ENCODE results near the gene NHSL1.

Gene NHSL1

GRCh38 chr6:138480279-138480949 is 18.9 kb downstream of the NHSL1 start:
- DNase-seq (ENCODE audit: insufficient read length, low spot score) (no peak), FAIRE-seq (no peak)

GRCh38 chr6:138477913-138478539 is 21.3 kb downstream of the NHSL1 start:
- FAIRE-seq, result no peak
- no peak for DNase-seq (ENCODE audit: insufficient read length, low spot score)
- no peak for TF ChIP-seq POLR2A (IDR thresholded peaks at IDR 0.05; ENCODE audit: low read depth, low read length)

More at GRCh38 chr6:138480279-138480949, 18.9 kb downstream of the NHSL1 start:
- no peak for TF ChIP-seq POLR2A (IDR thresholded peaks at IDR 0.05; ENCODE audit: low read depth, low read length)

- DNase-seq (ENCODE audit: insufficient read length, low spot score) (no peak), FAIRE-seq (no peak)
- no peak for TF ChIP-seq POLR2A (IDR thresholded peaks at IDR 0.05; ENCODE audit: low read depth, low read length)
Measured at GRCh38 chr6:138476116-138476515, 23.2 kb downstream of the NHSL1 start.

GRCh38 chr6:138473144-138473543 is 26.1 kb downstream of the NHSL1 start:
- TF ChIP-seq POLR2A (IDR thresholded peaks at IDR 0.05; ENCODE audit: low read depth, low read length), result no peak

GRCh38 chr6:138468320-138469015 is 30.8 kb downstream of the NHSL1 start:
- no peak for DNase-seq (ENCODE audit: insufficient read length, low spot score)
- peak; percentile 64 for FAIRE-seq
- no peak for TF ChIP-seq POLR2A (IDR thresholded peaks at IDR 0.05; ENCODE audit: low read depth, low read length)

More at GRCh38 chr6:138473144-138473543, 26.1 kb downstream of the NHSL1 start:
- FAIRE-seq (no peak), DNase-seq (ENCODE audit: insufficient read length, low spot score) (no peak)

- DNase-seq (ENCODE audit: insufficient read length, low spot score) (no peak), FAIRE-seq (no peak)
- TF ChIP-seq POLR2A (IDR thresholded peaks at IDR 0.05; ENCODE audit: low read depth, low read length), result no peak
Measured at GRCh38 chr6:138467901-138468300, 31.4 kb downstream of the NHSL1 start.

- peak; percentile 27 for DNase-seq (ENCODE audit: insufficient read length, low spot score)
- FAIRE-seq, result peak; percentile 88
- no peak for TF ChIP-seq POLR2A (IDR thresholded peaks at IDR 0.05; ENCODE audit: low read depth, low read length)
Measured at GRCh38 chr6:138465007-138465645, 34.2 kb downstream of the NHSL1 start.

- FAIRE-seq, result no peak
- no peak for DNase-seq (ENCODE audit: insufficient read length, low spot score)
- no peak for TF ChIP-seq POLR2A (IDR thresholded peaks at IDR 0.05; ENCODE audit: low read depth, low read length)
Measured at GRCh38 chr6:138464085-138464484, 35.2 kb downstream of the NHSL1 start.

GRCh38 chr6:138461647-138462046 is 37.6 kb downstream of the NHSL1 start:
- TF ChIP-seq POLR2A (IDR thresholded peaks at IDR 0.05; ENCODE audit: low read depth, low read length), result no peak
- DNase-seq (ENCODE audit: insufficient read length, low spot score) (no peak), FAIRE-seq (no peak)

GRCh38 chr6:138456401-138456790 is 42.9 kb downstream of the NHSL1 start:
- TF ChIP-seq POLR2A (IDR thresholded peaks at IDR 0.05; ENCODE audit: low read depth, low read length), result no peak
- FAIRE-seq, result no peak
- DNase-seq (ENCODE audit: insufficient read length, low spot score), result no peak

- FAIRE-seq (peak; percentile 60), DNase-seq (ENCODE audit: insufficient read length, low spot score) (no peak)
- no peak for TF ChIP-seq POLR2A (IDR thresholded peaks at IDR 0.05; ENCODE audit: low read depth, low read length)
Measured at GRCh38 chr6:138455746-138456400, 43.4 kb downstream of the NHSL1 start.

GRCh38 chr6:138454981-138455706 is 44.1 kb downstream of the NHSL1 start:
- no peak for FAIRE-seq
- DNase-seq (ENCODE audit: insufficient read length, low spot score), result no peak
- no peak for TF ChIP-seq POLR2A (IDR thresholded peaks at IDR 0.05; ENCODE audit: low read depth, low read length)

GRCh38 chr6:138451043-138451442 is 48.3 kb downstream of the NHSL1 start:
- FAIRE-seq, result no peak
- no peak for DNase-seq (ENCODE audit: insufficient read length, low spot score)
- no peak for TF ChIP-seq POLR2A (IDR thresholded peaks at IDR 0.05; ENCODE audit: low read depth, low read length)

Measured in H54 (cell line).